Glutamatergic neuron (in vitro differentiated cells): ENCODE measurements around the gene ATP13A3. TPM values are rescaled to one million over a fixed set of nuclear protein-coding genes. Genes with fewer than 3 reads are reported as not detected.
A peak's percentile ranks its signal among the peaks of the same experiment; 100 is the strongest.

Experiments
- DNase-seq: peaks from one replicate; pipeline ENCODE4 v3.0.0; 2022
- H3K27ac Mint-ChIP-seq: one replicate; pipeline ENCODE4 v1.8.0; 2020; ENCODE audit warnings: mild to moderate bottlenecking, mixed read lengths, inconsistent platforms; ENCODE audit not compliant: unreplicated experiment
- H3K27me3 Mint-ChIP-seq: one replicate; pipeline ENCODE4 v1.8.0; 2020; ENCODE audit warnings: mild to moderate bottlenecking, moderate library complexity, mixed read lengths, inconsistent platforms; ENCODE audit not compliant: unreplicated experiment
- H3K36me3 Mint-ChIP-seq: one replicate; pipeline ENCODE4 v1.8.0; 2020; ENCODE audit warnings: mild to moderate bottlenecking, mixed read lengths, inconsistent platforms; ENCODE audit not compliant: unreplicated experiment
- H3K4me1 Mint-ChIP-seq: one replicate; pipeline ENCODE4 v1.8.0; 2020; ENCODE audit warnings: mild to moderate bottlenecking, low read depth, mixed read lengths, inconsistent platforms; ENCODE audit not compliant: unreplicated experiment
- H3K4me3 Mint-ChIP-seq: one replicate; pipeline ENCODE4 v1.8.0; 2020; ENCODE audit warnings: mild to moderate bottlenecking, mixed read lengths, inconsistent platforms; ENCODE audit not compliant: unreplicated experiment
- H3K9me3 Mint-ChIP-seq: one replicate; pipeline ENCODE4 v1.8.0; 2020; ENCODE audit warnings: mild to moderate bottlenecking, moderate library complexity, mixed read lengths, inconsistent platforms; ENCODE audit not compliant: unreplicated experiment
- total RNA-seq: library from RNA; stranded (reverse); fragmentation: NEBNext Ultra II Directional; extraction: Animal tissue kit (Norgen Biotek cat#: 25700); gene quantifications from one replicate; pipeline ENCODE4 v1.2.1, GENCODE V29; 2021; ENCODE audit not compliant: unreplicated experiment
- TF ChIP-seq, protein P1 (sequence below): fragments of 200-600 bp; sonication (generic); IDR thresholded peaks from one replicate; pipeline ENCODE4 v1.5.0; 2021; ENCODE audit not compliant: partially characterized antibody, unreplicated experiment

ATP13A3 gene
- total RNA-seq, 1 donor from 2014 or later = 41.6 TPM

DNA sequence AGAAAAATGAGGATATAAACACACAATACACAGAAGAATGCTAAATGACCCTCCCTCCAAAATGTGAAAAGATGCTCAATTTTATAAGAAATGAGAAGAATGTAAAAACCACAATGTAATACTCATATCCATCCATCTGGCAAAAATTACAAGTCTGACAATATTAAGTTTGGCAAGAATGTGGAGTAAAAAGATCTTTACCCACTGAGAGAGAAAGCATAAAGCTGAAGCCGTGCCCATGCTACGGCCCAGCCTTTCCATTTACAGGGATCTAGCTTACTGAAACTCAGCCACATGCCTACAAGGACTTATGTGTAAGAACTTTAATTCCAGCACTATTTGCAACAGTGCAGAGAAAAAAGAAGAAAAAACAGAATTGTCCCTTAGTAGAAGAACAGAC lies 42.9 kb downstream of the ATP13A3 start:
- no peaks in the 10 kb centered on the region for H3K27me3 Mint-ChIP-seq

DNA sequence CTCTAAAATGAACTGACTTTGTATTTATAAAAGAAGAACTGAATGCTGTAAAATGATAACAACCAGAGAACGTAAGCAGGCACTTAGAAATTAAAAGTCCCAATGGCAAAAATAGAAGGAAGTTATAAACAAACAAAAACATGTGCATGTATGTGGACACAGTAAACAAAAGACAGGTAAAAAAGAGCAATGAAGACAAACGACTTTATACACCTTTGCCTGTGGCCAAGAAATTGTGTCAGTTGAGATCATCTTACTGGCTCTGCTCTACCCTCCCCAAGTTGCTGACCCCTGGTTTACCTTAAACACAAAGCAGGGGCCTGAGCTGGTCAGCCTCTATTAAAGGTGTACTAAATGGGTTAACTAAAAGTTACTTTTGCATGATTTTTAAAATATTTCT lies 46.0 kb downstream of the ATP13A3 start:
- no peak for DNase-seq
- TF ChIP-seq, protein P1, sequence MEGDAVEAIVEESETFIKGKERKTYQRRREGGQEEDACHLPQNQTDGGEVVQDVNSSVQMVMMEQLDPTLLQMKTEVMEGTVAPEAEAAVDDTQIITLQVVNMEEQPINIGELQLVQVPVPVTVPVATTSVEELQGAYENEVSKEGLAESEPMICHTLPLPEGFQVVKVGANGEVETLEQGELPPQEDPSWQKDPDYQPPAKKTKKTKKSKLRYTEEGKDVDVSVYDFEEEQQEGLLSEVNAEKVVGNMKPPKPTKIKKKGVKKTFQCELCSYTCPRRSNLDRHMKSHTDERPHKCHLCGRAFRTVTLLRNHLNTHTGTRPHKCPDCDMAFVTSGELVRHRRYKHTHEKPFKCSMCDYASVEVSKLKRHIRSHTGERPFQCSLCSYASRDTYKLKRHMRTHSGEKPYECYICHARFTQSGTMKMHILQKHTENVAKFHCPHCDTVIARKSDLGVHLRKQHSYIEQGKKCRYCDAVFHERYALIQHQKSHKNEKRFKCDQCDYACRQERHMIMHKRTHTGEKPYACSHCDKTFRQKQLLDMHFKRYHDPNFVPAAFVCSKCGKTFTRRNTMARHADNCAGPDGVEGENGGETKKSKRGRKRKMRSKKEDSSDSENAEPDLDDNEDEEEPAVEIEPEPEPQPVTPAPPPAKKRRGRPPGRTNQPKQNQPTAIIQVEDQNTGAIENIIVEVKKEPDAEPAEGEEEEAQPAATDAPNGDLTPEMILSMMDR = no peak
- Mint-ChIP-seq H3K27me3 (no peaks in the 10 kb centered on the region), H3K4me3 (no peak overlapping the region), H3K4me1 (peaks cover 21% of the 10 kb centered on the region), H3K9me3 (no peaks in the 10 kb centered on the region), H3K36me3 (no peaks in the 10 kb centered on the region), H3K27ac (peak overlapping the region; percentile 11)

More for the DNA sequence above, 42.9 kb downstream of the ATP13A3 start:
- no peak overlapping the region for H3K27ac Mint-ChIP-seq
- H3K36me3 Mint-ChIP-seq = no peaks in the 10 kb centered on the region
- H3K9me3 Mint-ChIP-seq = no peaks in the 10 kb centered on the region
- DNase-seq = no peak
- TF ChIP-seq, protein P1 = no peak
- H3K4me3 Mint-ChIP-seq = no peak overlapping the region
- peaks cover 21% of the 10 kb centered on the region for H3K4me1 Mint-ChIP-seq

DNA sequence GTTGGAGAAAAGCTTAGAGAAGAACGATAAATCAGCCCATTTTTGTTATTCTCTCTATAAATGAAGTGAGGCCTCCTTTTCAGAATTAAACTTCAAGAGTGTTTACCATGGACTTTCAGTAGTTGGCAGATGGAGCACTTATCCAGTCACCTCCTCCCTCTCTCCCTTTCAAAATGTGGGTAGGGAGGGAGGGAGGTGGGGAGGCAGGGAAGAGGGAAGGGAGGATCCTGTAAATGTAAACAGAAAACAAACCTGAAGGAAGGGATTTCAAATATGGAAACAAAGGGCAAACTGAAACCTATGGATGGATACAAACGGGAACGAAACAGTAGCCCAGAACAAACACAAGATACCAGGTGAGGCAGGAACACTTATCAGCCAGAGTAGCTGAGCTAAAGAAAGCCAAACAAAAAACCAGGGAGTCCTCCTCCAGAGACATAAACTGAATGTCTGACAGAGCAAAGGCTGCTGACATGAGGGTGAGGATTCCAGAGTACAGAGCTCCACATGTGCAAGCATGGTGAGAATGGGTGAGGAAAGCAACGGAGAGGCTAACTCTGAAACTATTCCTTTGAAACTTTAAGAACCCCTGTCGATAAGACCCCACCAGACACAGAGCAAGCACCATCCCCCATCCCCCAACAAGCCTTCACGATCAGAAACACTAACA lies 46.8 kb downstream of the ATP13A3 start:
- peaks cover 21% of the 10 kb centered on the region for H3K4me1 Mint-ChIP-seq
- H3K36me3 Mint-ChIP-seq = no peaks in the 10 kb centered on the region
- H3K27ac Mint-ChIP-seq = peak overlapping the region; percentile 39
- H3K9me3 Mint-ChIP-seq = no peaks in the 10 kb centered on the region
- no peaks in the 10 kb centered on the region for H3K27me3 Mint-ChIP-seq
- TF ChIP-seq, protein P1 = no peak
- no peak for DNase-seq
- H3K4me3 Mint-ChIP-seq = no peak overlapping the region

DNA sequence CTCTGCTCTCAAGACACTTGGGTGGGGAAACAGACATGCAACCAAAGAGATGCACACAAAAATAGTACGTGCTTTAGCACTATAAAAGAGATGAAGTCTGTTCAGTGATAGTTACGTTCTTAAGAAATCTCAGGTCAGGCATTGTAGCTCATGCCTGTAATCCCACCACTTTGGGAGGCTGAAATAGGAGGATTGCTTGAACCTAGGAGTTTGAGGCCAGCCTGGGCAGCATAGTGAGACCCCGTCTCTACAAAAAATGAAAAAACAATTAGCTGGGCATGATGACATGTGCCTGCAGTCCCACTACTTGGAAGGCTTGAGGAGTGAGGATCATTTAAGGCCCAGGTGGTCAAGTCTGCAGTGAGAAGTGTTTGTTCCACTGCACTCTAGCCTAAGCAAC lies 52.3 kb downstream of the ATP13A3 start:
- Mint-ChIP-seq H3K4me1 (peaks cover under 1% of the 10 kb centered on the region), H3K27ac (no peak overlapping the region), H3K27me3 (no peaks in the 10 kb centered on the region), H3K36me3 (no peaks in the 10 kb centered on the region), H3K4me3 (no peak overlapping the region), H3K9me3 (no peaks in the 10 kb centered on the region)
- TF ChIP-seq, protein P1 = no peak
- no peak for DNase-seq

DNA sequence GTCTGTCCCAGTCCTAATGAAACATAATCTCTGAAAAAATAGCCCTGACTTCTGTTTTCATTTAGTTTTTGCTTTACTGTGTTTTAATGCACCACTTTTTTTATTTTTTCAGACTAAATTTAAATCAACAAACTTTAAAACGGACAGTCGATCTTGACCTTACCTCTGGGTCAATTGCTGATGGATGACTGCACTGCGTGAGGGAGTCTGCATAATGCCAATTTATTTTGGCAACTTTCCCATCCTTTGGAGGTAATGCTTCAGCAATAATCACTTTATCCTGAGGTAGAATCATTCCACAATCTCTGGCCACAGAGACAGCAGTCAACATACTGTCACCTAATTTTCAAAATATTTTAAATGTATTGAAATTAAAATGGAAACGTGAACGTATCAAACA lies 55.2 kb downstream of the ATP13A3 start:
- no peak for DNase-seq
- Mint-ChIP-seq H3K4me3 (no peak overlapping the region), H3K27ac (no peak overlapping the region), H3K27me3 (no peaks in the 10 kb centered on the region), H3K9me3 (no peaks in the 10 kb centered on the region), H3K36me3 (no peaks in the 10 kb centered on the region), H3K4me1 (no peaks in the 10 kb centered on the region)
- TF ChIP-seq, protein P1 = no peak
